Measurements from ENCODE around the gene CFAP73. TPM values are rescaled to one million over a fixed set of nuclear protein-coding genes. Genes with fewer than 3 reads are reported as not detected.

The CFAP73 gene
- total and polyA plus RNA-seq, 7 donors, result 0.42 to 0.60 (median 0.46) TPM; not detected in 4

DNA sequence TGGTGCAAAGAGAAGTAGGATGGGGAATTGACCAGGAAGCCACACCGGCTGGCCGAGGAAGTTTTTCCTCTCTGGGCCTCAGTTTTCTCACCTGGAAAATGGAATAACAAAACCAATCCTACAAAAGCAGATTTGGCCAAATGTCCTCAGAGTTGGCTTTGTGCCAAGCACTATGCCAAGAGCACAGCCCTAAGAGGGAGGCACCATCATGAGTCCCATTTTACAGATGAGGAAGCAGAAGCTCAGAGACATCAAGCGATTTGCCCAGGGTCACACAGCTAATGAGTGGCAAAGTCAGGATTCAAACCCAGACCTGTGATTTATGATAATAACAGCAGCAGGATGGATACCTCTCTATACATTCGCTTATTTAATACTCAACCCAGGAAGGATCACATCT is 41.2 kb upstream of the CFAP73 start:
- 93 to 97% methylated on average over 4 of the region's 4 CpGs for WGBS, 2 donors
- peaks cover 8 to 26% (median 8%) of the 10 kb centered on the region in 3 donors for H3K27me3 ChIP-seq
- H3K4me1 ChIP-seq, result peaks cover 0 to 3% (median 0%) of the 10 kb centered on the region in 4 donors
- intact Hi-C loops (cut with DNase I), result no loop called here
- TF ChIP-seq POLR2AphosphoS5 (IDR thresholded peaks at IDR 0.05) (no peak), EP300 (IDR thresholded peaks at IDR 0.05) (no peak), POLR2A (IDR thresholded peaks at IDR 0.05) (no peak)
- TF ChIP-seq, protein P1, sequence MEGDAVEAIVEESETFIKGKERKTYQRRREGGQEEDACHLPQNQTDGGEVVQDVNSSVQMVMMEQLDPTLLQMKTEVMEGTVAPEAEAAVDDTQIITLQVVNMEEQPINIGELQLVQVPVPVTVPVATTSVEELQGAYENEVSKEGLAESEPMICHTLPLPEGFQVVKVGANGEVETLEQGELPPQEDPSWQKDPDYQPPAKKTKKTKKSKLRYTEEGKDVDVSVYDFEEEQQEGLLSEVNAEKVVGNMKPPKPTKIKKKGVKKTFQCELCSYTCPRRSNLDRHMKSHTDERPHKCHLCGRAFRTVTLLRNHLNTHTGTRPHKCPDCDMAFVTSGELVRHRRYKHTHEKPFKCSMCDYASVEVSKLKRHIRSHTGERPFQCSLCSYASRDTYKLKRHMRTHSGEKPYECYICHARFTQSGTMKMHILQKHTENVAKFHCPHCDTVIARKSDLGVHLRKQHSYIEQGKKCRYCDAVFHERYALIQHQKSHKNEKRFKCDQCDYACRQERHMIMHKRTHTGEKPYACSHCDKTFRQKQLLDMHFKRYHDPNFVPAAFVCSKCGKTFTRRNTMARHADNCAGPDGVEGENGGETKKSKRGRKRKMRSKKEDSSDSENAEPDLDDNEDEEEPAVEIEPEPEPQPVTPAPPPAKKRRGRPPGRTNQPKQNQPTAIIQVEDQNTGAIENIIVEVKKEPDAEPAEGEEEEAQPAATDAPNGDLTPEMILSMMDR (IDR thresholded peaks at IDR 0.05), result no peak
- DNase-seq, result no peak
- H3K36me3 ChIP-seq, result no peaks in the 10 kb centered on the region
- H3K4me3 ChIP-seq, result no peak overlapping the region
- H3K27ac ChIP-seq, result no peak overlapping the region
- H3K9me3 ChIP-seq, result no peaks in the 10 kb centered on the region

DNA sequence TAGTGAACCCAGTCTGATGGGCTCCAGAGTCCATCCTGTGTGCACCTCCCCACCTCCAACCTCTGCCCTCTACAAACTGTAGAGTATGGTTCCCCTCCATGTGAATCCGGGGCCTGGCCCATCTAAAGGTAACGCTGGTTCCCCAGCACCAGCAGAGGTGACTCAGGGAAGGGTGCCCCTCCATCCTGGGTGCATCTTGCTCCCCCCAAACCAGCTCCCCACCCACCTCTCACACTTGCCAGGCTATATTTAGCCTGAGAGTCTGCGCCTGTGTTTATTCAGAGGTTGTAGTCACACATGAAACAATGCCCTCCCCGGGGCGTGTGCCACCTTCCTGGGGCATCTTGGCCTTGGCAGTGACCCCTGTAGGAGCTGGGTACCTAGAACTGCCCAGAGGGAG is 40.2 kb upstream of the CFAP73 start:
- Histone ChIP-seq H3K4me3 (no peak overlapping the region), H3K4me1 (no peaks in the 10 kb centered on the region), H3K9me3 (no peaks in the 10 kb centered on the region), H3K36me3 (no peaks in the 10 kb centered on the region), H3K27ac (no peak overlapping the region), H3K27me3 (peaks cover 0 to 26% (median 0%) of the 10 kb centered on the region in 3 donors)
- no peak for DNase-seq
- intact Hi-C loops (cut with DNase I), result no loop called here
- 69 to 79% methylated on average over 5 of the region's 5 CpGs for WGBS, 2 donors
- TF ChIP-seq EP300 (IDR thresholded peaks at IDR 0.05) (no peak), POLR2AphosphoS5 (IDR thresholded peaks at IDR 0.05) (no peak), POLR2A (IDR thresholded peaks at IDR 0.05) (no peak)
- TF ChIP-seq, protein P1 (IDR thresholded peaks at IDR 0.05), result no peak

DNA sequence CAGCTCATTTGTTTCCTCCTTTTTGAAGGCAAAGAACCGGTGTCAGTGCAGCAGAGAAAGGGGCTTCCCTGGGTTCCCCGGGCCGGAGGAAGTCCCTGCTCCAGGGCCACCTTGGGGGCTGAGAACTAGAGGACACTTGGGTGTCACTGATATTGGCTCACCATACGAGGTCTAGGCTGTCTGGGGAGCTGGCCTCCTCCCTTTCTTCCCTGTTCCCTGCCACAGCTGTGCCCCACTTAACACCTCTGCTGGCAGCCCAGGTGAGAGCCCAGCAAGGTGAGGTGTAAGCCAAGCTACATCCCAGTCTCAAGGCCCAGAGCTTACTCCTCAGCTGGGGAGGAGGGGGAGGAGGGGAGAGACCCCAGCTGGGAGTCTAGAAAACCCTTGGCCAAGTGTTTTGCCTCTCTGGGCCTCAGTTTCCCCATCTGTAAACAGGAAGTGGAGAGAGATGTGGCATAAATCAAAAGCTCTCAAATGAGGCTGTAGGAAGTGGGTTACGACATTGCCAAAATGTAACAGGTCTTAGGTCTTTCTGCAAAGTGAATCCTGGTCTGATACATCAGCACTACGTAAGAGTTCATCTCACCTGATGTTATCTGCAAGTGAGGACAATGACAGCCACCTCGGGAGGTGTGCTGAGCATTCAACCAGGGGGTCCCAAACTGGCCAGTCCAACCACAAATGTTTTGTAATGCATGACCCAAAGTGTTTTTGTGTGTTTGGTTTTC is 39.5 kb upstream of the CFAP73 start:
- H3K36me3 ChIP-seq, result no peaks in the 10 kb centered on the region
- WGBS, 2 donors, result 60 to 75% methylated on average over 7 of the region's 7 CpGs
- no peaks in the 10 kb centered on the region for H3K9me3 ChIP-seq
- H3K4me3 ChIP-seq, result no peak overlapping the region
- H3K4me1 ChIP-seq, result no peaks in the 10 kb centered on the region
- intact Hi-C loops (cut with DNase I), result no loop called here
- H3K27me3 ChIP-seq, result peaks cover 0 to 27% (median 0%) of the 10 kb centered on the region in 3 donors
- TF ChIP-seq POLR2A (IDR thresholded peaks at IDR 0.05), result no peak
- TF ChIP-seq POLR2AphosphoS5 (IDR thresholded peaks at IDR 0.05), result no peak
- TF ChIP-seq, protein P1 (IDR thresholded peaks at IDR 0.05), result no peak
- TF ChIP-seq EP300 (IDR thresholded peaks at IDR 0.05), result no peak
- DNase-seq, result no peak
- H3K27ac ChIP-seq, result no peak overlapping the region

DNA sequence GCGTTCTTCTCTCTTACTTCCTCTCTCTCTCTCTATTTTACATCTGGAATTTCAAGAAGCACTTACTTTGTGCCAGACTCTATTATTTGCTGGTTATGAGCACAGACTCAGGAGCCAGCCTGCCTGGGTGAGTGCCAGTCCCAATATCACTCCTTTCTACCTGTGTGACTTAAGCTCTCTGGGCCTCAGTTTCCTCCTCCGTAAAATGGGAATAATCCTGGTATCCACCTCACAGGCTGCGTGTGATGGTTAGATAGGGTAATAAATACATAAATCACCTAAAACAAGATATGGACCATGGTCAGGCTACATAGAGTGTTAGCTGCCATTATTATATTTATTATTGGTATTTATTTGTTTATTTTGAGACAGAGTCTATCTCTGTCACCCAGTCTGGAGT is 38.3 kb upstream of the CFAP73 start:
- WGBS, 2 donors, result 88 to 92% methylated on average over 3 of the region's 3 CpGs
- H3K9me3 ChIP-seq, result no peaks in the 10 kb centered on the region

More for the DNA sequence above, 38.3 kb upstream of the CFAP73 start:
- Histone ChIP-seq H3K4me3 (no peak overlapping the region), H3K4me1 (no peaks in the 10 kb centered on the region), H3K36me3 (no peaks in the 10 kb centered on the region), H3K27ac (no peak overlapping the region), H3K27me3 (peaks cover 0 to 27% (median 0%) of the 10 kb centered on the region in 3 donors)
- intact Hi-C loops (cut with DNase I), result no loop called here
- TF ChIP-seq, protein P1 (IDR thresholded peaks at IDR 0.05), result no peak
- TF ChIP-seq EP300 (IDR thresholded peaks at IDR 0.05), result no peak
- TF ChIP-seq POLR2A (IDR thresholded peaks at IDR 0.05), result no peak
- TF ChIP-seq POLR2AphosphoS5 (IDR thresholded peaks at IDR 0.05), result no peak
- DNase-seq, result no peak

All from sigmoid colon (tissue), 7 donors.